ENCODE measurements around the gene ARHGEF16.
A peak's percentile ranks its signal among the peaks of the same experiment; 100 is the strongest.

Gene ARHGEF16

DNA sequence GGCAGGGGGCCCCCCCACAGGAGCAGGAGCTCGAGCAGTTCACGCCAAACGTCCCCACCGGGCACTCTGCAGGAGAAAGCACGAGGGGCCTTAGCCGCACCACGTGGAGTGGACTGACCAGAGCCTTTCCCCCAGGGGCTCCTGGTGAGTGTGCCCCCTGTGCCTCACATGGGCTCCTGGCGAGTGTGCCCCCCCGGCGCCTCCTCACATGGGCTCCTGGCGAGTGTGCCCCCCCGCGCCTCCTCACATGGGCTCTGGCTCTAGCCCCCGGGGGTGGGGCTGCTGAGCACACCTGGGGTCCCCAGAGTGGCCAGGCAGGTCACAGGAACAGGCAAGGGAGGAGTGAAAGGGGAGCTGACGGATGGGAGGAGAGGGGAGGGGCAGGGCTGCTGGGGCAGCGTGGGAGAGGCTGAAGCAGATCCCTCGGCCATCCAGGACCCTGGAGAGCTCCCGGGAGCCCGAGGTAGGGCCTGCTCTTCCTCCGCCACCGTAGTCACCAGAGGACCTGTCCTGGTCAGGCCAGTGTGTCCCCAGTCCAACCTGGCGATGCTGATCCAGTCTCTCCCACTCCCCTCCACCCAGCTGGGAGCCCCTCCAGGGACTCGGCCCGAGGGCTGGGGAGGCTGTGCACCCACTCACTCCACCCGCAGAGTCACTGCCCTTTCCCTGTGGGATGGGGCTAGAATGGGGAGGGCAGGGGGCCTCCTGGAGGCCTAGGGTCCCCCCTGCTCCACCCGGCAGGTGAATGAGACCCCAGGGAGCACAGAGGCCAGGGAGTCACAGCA is 47.6 kb downstream of the ARHGEF16 start:
- TF ChIP-seq GATA1 (IDR thresholded peaks at IDR 0.05; ENCODE audit: low read depth, low read length) = no peak
- no peak for TF ChIP-seq POLR2A (IDR thresholded peaks at IDR 0.05; ENCODE audit: low read length)
- DNase-seq = peak; percentile 33 to 42

DNA sequence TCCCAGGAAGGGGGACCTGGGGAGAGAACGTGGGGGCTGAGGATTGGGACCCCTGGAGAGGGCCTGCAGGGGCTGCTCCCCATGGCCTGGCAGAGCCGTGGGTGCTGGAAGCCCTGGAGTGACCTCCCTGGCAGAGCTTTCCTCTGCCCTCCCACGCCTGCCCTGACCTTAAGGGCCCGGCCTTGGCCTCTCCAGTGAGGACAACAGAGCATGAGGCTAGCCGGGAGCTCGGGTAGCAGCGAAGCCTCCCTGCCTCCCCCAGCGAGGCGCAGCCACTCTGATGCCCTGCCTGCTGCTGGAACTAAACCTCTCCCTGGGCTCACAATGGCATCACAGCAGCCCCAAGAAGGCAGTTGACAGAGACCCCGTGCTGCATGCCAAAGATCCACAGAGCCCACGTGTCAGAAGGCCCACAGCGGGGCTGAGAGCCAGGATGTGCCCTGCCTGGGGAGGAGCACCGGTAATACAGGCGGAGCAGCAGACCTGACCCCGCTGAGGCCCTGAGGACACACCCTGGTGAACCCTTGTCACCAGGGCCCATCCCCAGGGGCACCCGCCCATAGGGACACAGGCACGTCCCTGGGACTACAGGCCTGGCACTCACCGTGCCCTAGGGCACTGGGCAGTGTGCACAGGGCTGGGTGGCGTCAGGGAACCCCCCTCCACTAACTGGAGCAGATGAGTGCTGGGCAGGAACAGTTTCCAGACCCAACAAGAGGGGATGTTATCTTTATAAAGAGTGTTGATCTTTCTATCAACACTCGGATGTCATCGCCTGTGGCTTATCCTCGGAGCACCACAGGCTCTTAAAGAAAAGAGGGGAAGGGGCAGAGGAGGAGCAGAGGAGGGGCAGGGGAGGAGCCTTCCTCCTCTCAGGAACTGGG is 48.4 kb downstream of the ARHGEF16 start:
- DNase-seq = no peak
- no peak for TF ChIP-seq GATA1 (IDR thresholded peaks at IDR 0.05; ENCODE audit: low read depth, low read length)
- no peak for TF ChIP-seq POLR2A (IDR thresholded peaks at IDR 0.05; ENCODE audit: low read length)

DNA sequence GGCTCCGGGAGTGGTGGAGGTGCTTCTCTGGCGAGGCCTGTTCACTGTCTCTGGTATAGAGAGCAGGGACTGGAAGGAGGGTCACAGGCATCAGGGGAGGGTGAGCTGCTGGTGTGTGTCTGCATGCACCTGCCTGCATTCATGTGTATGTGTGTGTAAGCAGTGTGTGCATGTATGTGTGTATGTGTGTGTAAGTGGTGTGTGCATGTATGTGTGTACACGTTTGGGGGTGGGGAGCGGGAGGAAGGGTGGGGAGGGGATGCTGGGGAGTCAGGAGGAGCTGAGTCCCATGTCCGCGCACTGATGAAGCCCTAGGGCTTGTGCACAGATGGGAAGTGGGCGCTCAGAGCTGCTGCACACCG is 49.0 kb downstream of the ARHGEF16 start:
- TF ChIP-seq GATA1 (IDR thresholded peaks at IDR 0.05; ENCODE audit: low read depth, low read length) (no peak), POLR2A (IDR thresholded peaks at IDR 0.05; ENCODE audit: low read length) (no peak)
- no peak for DNase-seq

DNA sequence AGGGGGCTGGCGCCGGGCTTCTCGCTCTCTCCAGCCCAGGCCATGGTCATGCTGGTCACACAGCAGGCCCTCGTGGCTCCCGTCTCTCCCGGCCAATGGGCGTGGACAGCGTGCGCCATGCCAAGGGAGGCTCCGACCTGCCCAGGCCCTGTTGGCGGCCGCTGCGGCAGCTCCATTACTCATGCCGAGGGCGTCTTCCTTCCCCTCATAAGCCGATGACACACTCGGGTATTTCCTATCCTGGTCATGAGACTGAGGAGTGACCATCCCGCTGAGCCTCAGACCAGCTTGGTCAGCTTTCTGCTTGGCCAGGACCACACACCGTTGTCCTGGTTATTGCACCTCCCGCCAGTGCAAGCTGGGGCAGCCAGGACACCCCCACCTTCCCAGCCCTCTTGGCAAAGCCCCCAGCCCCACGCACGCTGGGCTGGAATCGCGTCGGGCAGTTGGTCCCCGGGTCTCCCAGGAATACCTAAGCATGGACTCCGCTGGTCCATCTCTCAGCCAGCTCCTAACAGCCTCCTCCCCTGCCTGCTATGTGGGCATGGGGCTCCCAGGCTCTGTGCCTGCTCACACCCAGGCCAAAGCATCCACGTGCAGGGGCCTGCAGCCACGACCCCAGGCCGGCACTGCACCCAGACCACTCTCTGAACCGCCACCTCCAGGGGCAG is 49.8 kb downstream of the ARHGEF16 start:
- DNase-seq = no peak
- TF ChIP-seq POLR2A (IDR thresholded peaks at IDR 0.05; ENCODE audit: low read length) (no peak), GATA1 (IDR thresholded peaks at IDR 0.05; ENCODE audit: low read depth, low read length) (no peak)

DNA sequence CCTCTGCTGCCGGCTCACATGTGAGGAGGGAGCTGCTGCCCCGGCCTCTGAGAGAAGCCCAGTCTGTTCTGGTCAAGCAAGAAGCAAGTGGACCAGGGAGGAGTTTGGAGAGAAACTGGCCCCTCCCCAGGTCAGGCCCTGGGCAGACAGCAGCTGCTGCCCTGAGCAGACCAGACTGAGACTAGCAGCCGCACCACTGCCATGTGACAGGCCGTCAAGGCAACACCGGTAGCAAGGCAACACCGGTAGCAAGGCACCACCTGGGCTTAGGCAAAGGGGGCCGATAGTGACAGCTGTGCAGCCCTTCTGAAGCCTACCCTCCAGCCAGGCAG is 50.3 kb downstream of the ARHGEF16 start:
- TF ChIP-seq GATA1 (IDR thresholded peaks at IDR 0.05; ENCODE audit: low read depth, low read length) (no peak), POLR2A (IDR thresholded peaks at IDR 0.05; ENCODE audit: low read length) (no peak)
- no peak for DNase-seq

DNA sequence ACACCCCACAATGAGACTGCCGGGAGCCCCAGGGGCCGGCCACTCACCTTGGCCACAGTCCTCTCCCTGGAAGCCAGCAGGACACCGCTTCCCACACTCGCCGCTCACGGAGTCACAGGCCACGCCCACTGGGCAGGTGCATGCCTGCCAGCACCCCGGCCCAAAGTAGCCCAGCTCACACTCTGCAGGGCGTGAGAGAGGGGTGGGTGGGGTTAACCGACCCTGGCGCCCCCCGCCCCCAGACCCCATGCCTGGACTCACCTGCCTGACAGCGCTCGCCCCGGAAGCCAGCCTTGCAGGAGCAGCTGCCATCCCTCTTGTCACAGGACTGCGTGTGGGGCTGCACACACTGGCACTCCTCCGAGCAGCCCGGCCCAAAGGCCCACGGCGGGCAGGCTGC is 50.7 kb downstream of the ARHGEF16 start:
- TF ChIP-seq POLR2A (IDR thresholded peaks at IDR 0.05; ENCODE audit: low read length) = no peak
- no peak for TF ChIP-seq GATA1 (IDR thresholded peaks at IDR 0.05; ENCODE audit: low read depth, low read length)
- DNase-seq = no peak

DNA sequence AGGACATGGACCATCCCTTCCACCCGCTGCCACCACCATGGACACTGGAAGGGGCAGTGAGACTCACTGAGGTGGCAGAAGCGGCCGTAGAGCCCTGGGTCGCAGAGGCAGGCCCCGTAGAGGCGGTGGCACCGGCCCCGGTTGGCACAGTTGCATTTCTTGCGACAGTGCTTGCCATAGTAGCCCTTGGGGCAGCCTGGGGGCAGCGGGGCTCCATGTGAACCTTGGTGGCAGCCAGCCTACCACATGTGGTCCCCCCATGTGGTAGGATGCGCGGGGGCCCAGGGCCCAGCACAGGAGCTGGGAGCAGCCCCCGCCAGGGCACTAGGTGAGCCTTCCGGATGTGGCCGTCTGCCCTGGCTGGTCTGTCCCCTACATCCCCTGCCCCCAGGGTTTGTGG is 51.6 kb downstream of the ARHGEF16 start:
- TF ChIP-seq POLR2A (IDR thresholded peaks at IDR 0.05; ENCODE audit: low read length) = no peak
- TF ChIP-seq GATA1 (IDR thresholded peaks at IDR 0.05; ENCODE audit: low read depth, low read length) = no peak
- DNase-seq = no peak

DNA sequence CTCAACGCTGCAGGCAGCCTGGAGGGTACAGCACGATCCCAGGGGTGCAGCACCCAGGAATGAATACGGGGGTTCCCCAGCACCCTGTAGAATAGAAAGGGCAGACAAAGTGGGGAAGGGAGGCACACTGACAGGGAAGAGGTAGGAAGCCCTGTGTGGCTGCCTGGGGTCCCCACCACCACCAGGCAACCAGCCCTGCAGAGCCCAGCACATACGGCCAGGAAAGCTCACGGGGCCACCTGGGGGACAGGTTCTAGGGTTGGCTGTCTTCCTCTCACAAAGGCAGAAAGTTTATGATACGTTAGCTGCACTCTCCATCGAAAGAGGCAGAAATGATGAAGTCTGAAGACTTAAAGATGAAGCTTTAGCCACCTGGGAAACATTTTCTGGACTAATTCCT is 52.5 kb downstream of the ARHGEF16 start:
- TF ChIP-seq POLR2A (IDR thresholded peaks at IDR 0.05; ENCODE audit: low read length) = no peak
- TF ChIP-seq GATA1 (IDR thresholded peaks at IDR 0.05; ENCODE audit: low read depth, low read length) = no peak
- no peak for DNase-seq

DNA sequence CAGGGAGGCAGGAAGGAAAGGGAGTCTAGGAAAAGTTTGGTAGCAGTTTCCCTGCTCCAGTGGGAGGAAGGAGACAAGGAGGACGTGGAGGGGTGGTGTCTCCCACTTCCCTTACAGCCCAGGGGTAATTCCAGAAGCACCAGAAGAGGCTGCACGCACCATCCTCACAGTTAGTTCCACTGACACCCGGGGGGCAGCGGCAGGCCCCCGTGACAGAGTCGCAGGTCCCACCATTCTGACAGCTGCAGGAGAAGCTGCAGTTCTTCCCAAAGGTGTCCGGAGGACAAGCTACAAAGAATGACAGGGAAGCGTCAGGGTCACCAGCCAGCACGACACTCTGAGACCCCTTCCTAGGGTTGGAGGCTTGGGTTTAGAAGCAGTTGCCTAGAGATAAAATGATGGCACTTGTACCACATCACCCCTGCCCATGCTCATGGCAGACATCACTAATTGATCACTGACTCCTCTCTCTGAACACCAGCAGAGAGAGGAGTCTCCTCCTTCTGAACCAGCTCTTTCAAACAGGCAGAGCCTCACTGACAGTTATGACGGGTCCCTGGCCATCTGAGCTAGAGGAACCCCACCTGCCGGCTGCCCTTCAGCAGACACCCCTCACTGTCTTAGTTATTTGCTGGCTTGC is 53.3 kb downstream of the ARHGEF16 start:
- DNase-seq = no peak
- TF ChIP-seq POLR2A (IDR thresholded peaks at IDR 0.05; ENCODE audit: low read length) (no peak), GATA1 (IDR thresholded peaks at IDR 0.05; ENCODE audit: low read depth, low read length) (no peak)

DNA sequence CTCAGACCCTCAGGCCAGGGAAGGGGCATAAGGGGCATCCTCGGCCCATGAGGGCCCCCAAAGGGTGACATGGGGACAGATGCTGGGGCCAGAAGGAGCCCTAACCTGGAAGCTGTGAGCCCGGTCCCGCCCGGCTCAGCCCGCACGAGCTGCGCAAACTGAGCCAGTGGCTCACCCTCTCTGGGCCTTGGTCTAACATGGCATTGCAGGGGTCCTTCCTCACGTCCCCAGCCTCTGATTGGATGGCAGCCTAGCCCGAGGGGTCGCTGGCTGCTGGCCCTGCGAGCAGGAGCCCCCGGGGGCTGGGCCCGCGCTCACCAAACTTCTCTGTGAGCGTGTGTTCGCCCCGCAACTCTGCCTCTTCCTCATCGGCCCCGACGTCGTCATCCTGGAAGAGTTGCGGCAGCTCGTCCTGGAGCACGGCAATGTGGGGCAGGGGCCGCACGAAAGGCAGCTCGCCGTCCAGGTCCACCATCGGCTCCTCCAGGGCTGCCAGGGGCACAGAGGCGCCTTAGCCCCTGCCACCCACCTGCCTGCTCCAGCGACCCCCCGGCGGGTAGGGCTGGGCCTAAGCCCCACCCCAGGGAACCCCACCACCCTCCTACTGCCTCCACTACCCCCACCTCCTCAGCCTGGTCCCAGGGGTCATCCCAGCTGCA is 54.4 kb downstream of the ARHGEF16 start:
- no peak for TF ChIP-seq GATA1 (IDR thresholded peaks at IDR 0.05; ENCODE audit: low read depth, low read length)
- TF ChIP-seq POLR2A (IDR thresholded peaks at IDR 0.05; ENCODE audit: low read length) = no peak
- DNase-seq = no peak

DNA sequence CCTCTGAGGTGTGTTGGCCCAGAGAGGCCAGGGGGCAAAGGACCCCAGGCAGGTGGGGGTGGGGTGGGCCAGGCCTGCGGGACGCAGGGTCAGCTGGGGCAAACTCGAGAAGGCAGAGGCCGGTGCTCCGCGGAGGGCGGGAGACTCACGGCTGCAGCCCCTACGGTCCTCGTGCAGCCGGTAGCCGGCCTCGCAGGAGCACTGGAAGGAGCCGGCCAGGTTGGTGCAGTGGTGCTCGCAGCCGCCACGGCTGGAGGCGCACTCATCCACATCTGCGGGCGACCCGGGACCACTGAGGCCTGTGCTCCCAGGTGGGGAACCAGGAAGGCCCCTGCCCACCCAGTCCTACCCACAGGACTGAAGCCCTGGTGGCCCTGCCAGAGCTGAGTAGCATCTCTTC is 55.3 kb downstream of the ARHGEF16 start:
- TF ChIP-seq GATA1 (IDR thresholded peaks at IDR 0.05; ENCODE audit: low read depth, low read length) (no peak), POLR2A (IDR thresholded peaks at IDR 0.05; ENCODE audit: low read length) (no peak)

DNA sequence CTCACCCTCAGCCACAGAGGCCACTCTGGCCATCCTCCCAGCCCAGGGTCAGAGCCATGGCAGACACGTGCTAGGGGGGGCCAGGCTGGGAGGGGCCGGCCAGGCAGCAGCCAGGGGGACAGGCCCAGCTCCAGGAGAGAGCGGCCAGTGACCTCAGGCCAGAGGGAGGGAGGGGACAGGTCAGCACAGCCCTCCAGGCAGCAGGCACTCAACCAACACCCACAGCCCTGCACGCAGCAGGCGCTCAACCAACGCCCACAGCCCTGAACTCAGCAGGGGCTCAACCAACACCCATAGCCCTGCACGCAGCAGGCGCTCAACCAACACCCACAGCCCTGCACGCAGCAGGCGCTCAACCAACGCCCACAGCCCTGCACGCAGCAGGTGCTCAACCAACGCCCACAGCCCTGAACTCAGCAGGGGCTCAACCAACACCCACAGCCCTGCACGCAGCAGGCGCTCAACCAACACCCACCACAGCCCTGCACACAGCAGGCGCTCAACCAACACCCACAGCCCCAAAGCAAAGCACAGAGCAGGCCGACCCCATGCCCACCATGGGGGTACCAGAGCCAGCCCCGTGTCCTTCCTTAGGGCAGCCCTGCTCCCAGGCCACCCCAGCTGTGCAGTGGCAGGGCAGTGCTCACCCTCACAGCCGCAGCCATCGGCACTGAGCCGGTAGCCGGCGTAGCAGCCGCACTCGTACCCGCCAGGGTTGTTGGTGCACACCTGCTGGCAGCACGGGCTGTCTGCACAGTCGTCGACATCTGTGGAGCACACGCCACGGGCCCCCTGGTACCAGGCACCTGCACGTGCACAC is 55.9 kb downstream of the ARHGEF16 start:
- DNase-seq = no peak
- no peak for TF ChIP-seq POLR2A (IDR thresholded peaks at IDR 0.05; ENCODE audit: low read length)
- no peak for TF ChIP-seq GATA1 (IDR thresholded peaks at IDR 0.05; ENCODE audit: low read depth, low read length)

More for the DNA sequence above, 55.3 kb downstream of the ARHGEF16 start:
- no peak for DNase-seq

DNA sequence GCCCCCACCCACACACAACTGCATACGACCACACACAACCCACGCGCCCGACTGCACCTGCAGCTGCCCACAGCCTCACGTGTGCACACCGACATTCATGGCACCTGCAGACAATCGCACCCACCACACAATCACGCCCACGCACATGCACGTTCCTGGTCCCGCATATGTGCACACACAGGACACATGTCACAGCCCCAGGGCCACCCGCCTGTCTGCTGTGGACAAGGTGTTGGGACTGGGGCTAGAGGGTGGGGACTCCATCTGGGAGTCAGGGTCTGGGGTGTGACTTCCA is 56.4 kb downstream of the ARHGEF16 start:
- DNase-seq = no peak
- TF ChIP-seq GATA1 (IDR thresholded peaks at IDR 0.05; ENCODE audit: low read depth, low read length) (no peak), POLR2A (IDR thresholded peaks at IDR 0.05; ENCODE audit: low read length) (no peak)
